HG03558 (cell line): ENCODE data around the gene HMGCS2.

ENCODE experiments used
- ATAC-seq: cut with Tn5 transposase; IDR thresholded peaks from one replicate; pipeline ENCODE4 v1.9.1; 2021; ENCODE audit warnings: moderate number of reproducible peaks; ENCODE audit not compliant: unreplicated experiment; ENCODE audit errors: extremely low read depth

Gene HMGCS2

GRCh38 chr1:119764220-119764619 is 4.5 kb downstream of the HMGCS2 start:
- no peak for ATAC-seq

- no peak for ATAC-seq
Measured at GRCh38 chr1:119762953-119763352, 5.8 kb downstream of the HMGCS2 start.

- no peak for ATAC-seq
Measured at GRCh38 chr1:119762409-119762808, 6.3 kb downstream of the HMGCS2 start.

- no peak for ATAC-seq
Measured at GRCh38 chr1:119758584-119758983, 10.1 kb downstream of the HMGCS2 start.

GRCh38 chr1:119752592-119752991 is 16.1 kb downstream of the HMGCS2 start:
- ATAC-seq = no peak

GRCh38 chr1:119748040-119748439 is 20.7 kb downstream of the HMGCS2 start:
- no peak for ATAC-seq

- ATAC-seq = no peak
Measured at GRCh38 chr1:119747451-119747850, 21.3 kb downstream of the HMGCS2 start.

- ATAC-seq = no peak
Measured at GRCh38 chr1:119745034-119745433, 23.7 kb downstream of the HMGCS2 start.

- ATAC-seq = no peak
Measured at GRCh38 chr1:119744598-119744942, 24.1 kb downstream of the HMGCS2 start.

- no peak for ATAC-seq
Measured at GRCh38 chr1:119743776-119744597, 24.7 kb downstream of the HMGCS2 start.

GRCh38 chr1:119743308-119743707 is 25.4 kb downstream of the HMGCS2 start:
- ATAC-seq = no peak

GRCh38 chr1:119742677-119743076 is 26.0 kb downstream of the HMGCS2 start:
- ATAC-seq = no peak

GRCh38 chr1:119742202-119742601 is 26.5 kb downstream of the HMGCS2 start:
- no peak for ATAC-seq

- ATAC-seq = no peak
Measured at GRCh38 chr1:119740896-119741780, 27.6 kb downstream of the HMGCS2 start.

GRCh38 chr1:119740261-119740660 is 28.4 kb downstream of the HMGCS2 start:
- no peak for ATAC-seq

- no peak for ATAC-seq
Measured at GRCh38 chr1:119739150-119739549, 29.6 kb downstream of the HMGCS2 start.

- no peak for ATAC-seq
Measured at GRCh38 chr1:119738100-119738720, 30.5 kb downstream of the HMGCS2 start.

GRCh38 chr1:119737040-119737682 is 31.5 kb downstream of the HMGCS2 start:
- ATAC-seq = no peak

GRCh38 chr1:119736649-119737039 is 32.1 kb downstream of the HMGCS2 start:
- no peak for ATAC-seq

GRCh38 chr1:119735217-119735616 is 33.5 kb downstream of the HMGCS2 start:
- no peak for ATAC-seq
